Mesenchymal stem cell (in vitro differentiated cells and primary cell): Measurements from ENCODE around the gene HSPB2.

Experiments
- DNase-seq: peaks from one replicate; pipeline ENCODE4 v3.0.0-alpha.2; 2013
- H2AFZ ChIP-seq: one replicate; pipeline ENCODE4 v1.6.1; 2013; ENCODE audit warnings: low read depth, mild to moderate bottlenecking, control low read depth, inconsistent platforms, low read length, moderate library complexity
- H2AK5ac ChIP-seq: 2 replicates; pipeline ENCODE4 v1.6.1; 2013; ENCODE audit warnings: low read length, moderate library complexity, mild to moderate bottlenecking, inconsistent platforms; ENCODE audit not compliant: severe bottlenecking
- H2BK120ac ChIP-seq: one replicate; pipeline ENCODE4 v1.6.1; 2013; ENCODE audit warnings: low read depth, mild to moderate bottlenecking, inconsistent platforms, low read length, moderate library complexity
- H2BK12ac ChIP-seq, 2 experiments: one replicate each; pipeline ENCODE4 v1.6.1; 2013; ENCODE audit warnings: inconsistent platforms in 2 of 2, low read length in 2 of 2, mild to moderate bottlenecking in 2 of 2, moderate library complexity in 2 of 2, control low read depth in 1 of 2
- H2BK15ac ChIP-seq: one replicate; pipeline ENCODE4 v1.6.1; 2013; ENCODE audit warnings: mild to moderate bottlenecking, low read depth, inconsistent platforms; ENCODE audit not compliant: poor library complexity, severe bottlenecking
- H2BK5ac ChIP-seq: 2 replicates; pipeline ENCODE4 v1.6.1; 2013; ENCODE audit warnings: low read depth, mild to moderate bottlenecking, low read length, control low read depth, inconsistent platforms; ENCODE audit not compliant: poor library complexity, severe bottlenecking
- H3K14ac ChIP-seq, 2 experiments: one replicate each; pipeline ENCODE4 v1.6.1; 2013; ENCODE audit warnings: inconsistent platforms in 2 of 2, low read length in 2 of 2, control low read depth in 1 of 2, mild to moderate bottlenecking in 1 of 2, moderate library complexity in 1 of 2
- H3K18ac ChIP-seq, 2 experiments: one replicate each; pipeline ENCODE4 v1.6.1; 2013; ENCODE audit warnings: inconsistent platforms in 2 of 2, low read length in 2 of 2, control low read depth in 1 of 2, low read depth in 1 of 2, mild to moderate bottlenecking in 1 of 2
- H3K23ac ChIP-seq, 2 experiments: one replicate each; pipeline ENCODE4 v1.6.1; 2013; ENCODE audit warnings: inconsistent platforms in 2 of 2, low read length in 2 of 2, mild to moderate bottlenecking in 2 of 2, moderate library complexity in 2 of 2, control low read depth in 1 of 2
- H3K27ac ChIP-seq: 2 replicates; pipeline ENCODE4 v1.5.1; 2013; ENCODE audit warnings: mild to moderate bottlenecking, moderate library complexity, low read length, control low read depth, inconsistent platforms; ENCODE audit not compliant: poor library complexity, severe bottlenecking
- H3K27me3 ChIP-seq, 2 experiments: 2 replicates each; pipeline versions ENCODE4 v1.6.1 to v1.7.0; 2013; ENCODE audit warnings: low read length in 2 of 2, mild to moderate bottlenecking in 2 of 2, moderate library complexity in 2 of 2, control low read depth in 1 of 2, inconsistent platforms in 1 of 2; ENCODE audit not compliant: control insufficient read depth in 1 of 2, insufficient read depth in 1 of 2
- H3K36me3 ChIP-seq, 2 experiments: 2 replicates each; pipeline versions ENCODE4 v1.6.1 to v1.7.0; 2013; ENCODE audit warnings: low read length in 2 of 2, control low read depth in 1 of 2, inconsistent platforms in 1 of 2, low read depth in 1 of 2, mild to moderate bottlenecking in 1 of 2; ENCODE audit not compliant: insufficient read depth in 2 of 2, control insufficient read depth in 1 of 2
- H3K4ac ChIP-seq, 2 experiments: one replicate each; pipeline ENCODE4 v1.6.1; 2013; ENCODE audit warnings: inconsistent platforms in 2 of 2, low read length in 2 of 2, mild to moderate bottlenecking in 2 of 2, moderate library complexity in 2 of 2, control low read depth in 1 of 2, low read depth in 1 of 2
- H3K4me1 ChIP-seq: 2 replicates; pipeline ENCODE4 v1.6.1; 2013; ENCODE audit warnings: low read depth, low read length, control low read depth; ENCODE audit not compliant: control insufficient read depth, insufficient read depth
- H3K4me2 ChIP-seq: 2 replicates; pipeline ENCODE4 v1.6.1; 2013; ENCODE audit warnings: low read length, mild to moderate bottlenecking, inconsistent platforms; ENCODE audit not compliant: poor library complexity, severe bottlenecking
- H3K4me3 ChIP-seq, 2 experiments: 2 replicates each; pipeline versions ENCODE4 v1.5.1 to v1.7.0; 2013; ENCODE audit warnings: low read length in 2 of 2, mild to moderate bottlenecking in 2 of 2, control low read depth in 1 of 2, low read depth in 1 of 2; ENCODE audit not compliant: insufficient read depth in 1 of 2
- H3K79me1 ChIP-seq: replicated peaks from 2 replicates; pipeline ENCODE4 v1.6.1; 2013; ENCODE audit warnings: mild to moderate bottlenecking, control low read depth, low read length, inconsistent platforms; ENCODE audit not compliant: poor library complexity, severe bottlenecking
- H3K9ac ChIP-seq: 2 replicates; pipeline ENCODE4 v1.7.0; 2013; ENCODE audit warnings: mild to moderate bottlenecking, low read length, moderate library complexity
- H3K9me3 ChIP-seq: 2 replicates; pipeline ENCODE4 v1.7.0; 2013; ENCODE audit warnings: mild to moderate bottlenecking, low read length; ENCODE audit not compliant: control insufficient read depth
- H4K8ac ChIP-seq: one replicate; pipeline ENCODE4 v1.6.1; 2013; ENCODE audit warnings: inconsistent platforms, mild to moderate bottlenecking, low read length, moderate library complexity
- H4K91ac ChIP-seq: one replicate; pipeline ENCODE4 v1.6.1; 2013; ENCODE audit warnings: mild to moderate bottlenecking, low read length, inconsistent platforms
- WGBS: methylation state at CpG from one replicate; pipeline ENCODE4 v1.1.7; 2013; ENCODE audit warnings: mixed read lengths; 5-methylcytosine and 5-hydroxymethylcytosine counted together

The HSPB2 gene

DNA sequence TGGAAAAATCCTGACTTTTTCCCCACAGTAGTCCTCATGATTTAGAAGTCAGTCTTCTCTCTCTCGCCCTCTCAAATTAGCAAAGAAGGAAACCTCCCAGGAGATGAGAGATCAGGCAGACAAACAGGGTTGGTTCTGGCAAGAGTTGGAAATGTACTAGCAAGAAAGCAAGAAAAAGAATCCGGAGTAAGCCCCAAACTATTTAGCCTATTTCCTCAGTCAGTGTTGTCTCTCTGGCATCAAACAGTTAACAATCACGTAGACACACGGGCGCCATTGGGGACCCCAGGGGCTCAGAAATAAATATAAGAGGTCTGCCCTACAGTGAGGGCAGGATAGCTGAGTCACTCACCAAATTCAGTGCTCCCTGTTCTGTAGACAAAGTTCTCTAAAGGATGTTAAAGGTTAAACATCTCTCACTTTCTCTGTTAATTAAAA is 10.8 kb downstream of the HSPB2 start:
- no peak overlapping the region for H2BK15ac ChIP-seq
- no peak overlapping the region for H2BK120ac ChIP-seq
- H2BK12ac ChIP-seq = peak overlapping the region in 1 of 2 experiments; percentile 31
- peak overlapping the region; percentile 93 for H3K9ac ChIP-seq
- no peak overlapping the region for H4K91ac ChIP-seq
- peak overlapping the region in 1 of 2 experiments; percentile 64 for H3K4me3 ChIP-seq
- H3K27ac ChIP-seq = peak overlapping the region; percentile 33
- H3K27me3 ChIP-seq = no peaks in the 10 kb centered on the region
- no peak overlapping the region for H2AFZ ChIP-seq
- no peak overlapping the region for H2AK5ac ChIP-seq
- peaks cover 16% of the 10 kb centered on the region for H3K4me1 ChIP-seq
- 14% methylated on average over 4 of the region's 5 CpGs for WGBS
- no peaks in the 10 kb centered on the region for H3K36me3 ChIP-seq
- H3K14ac ChIP-seq = no peak overlapping the region
- no peaks in the 10 kb centered on the region for H3K79me1 ChIP-seq
- H3K4ac ChIP-seq = peak overlapping the region in 1 of 2 experiments; percentile 11
- DNase-seq = peak; percentile 66
- no peak overlapping the region for H4K8ac ChIP-seq
- peak overlapping the region; percentile 1 for H3K4me2 ChIP-seq
- H2BK5ac ChIP-seq = no peak overlapping the region
- H3K9me3 ChIP-seq = no peaks in the 10 kb centered on the region
- H3K23ac ChIP-seq = no peak overlapping the region
- peak overlapping the region in 1 of 2 experiments; percentile 17 for H3K18ac ChIP-seq

DNA sequence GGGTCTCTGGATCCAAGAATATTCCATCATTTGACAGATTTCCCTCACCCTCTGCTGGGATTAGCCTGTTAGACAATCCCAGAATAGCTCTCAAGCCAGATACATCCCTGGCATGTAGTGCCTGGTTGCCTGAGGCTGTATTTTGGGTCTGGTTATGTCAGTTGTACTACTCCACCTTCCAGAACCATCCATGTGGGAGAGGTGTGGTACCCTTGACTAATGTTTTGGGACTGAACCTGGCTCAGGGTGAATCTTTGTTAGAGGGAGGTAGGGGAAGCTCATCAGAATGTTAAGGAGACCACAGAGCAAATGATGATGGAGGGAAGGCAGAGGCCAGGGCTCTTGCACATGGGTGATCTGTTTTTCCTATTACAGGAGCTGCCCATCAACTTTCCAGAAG is 11.4 kb downstream of the HSPB2 start:
- H4K91ac ChIP-seq = peak overlapping the region; percentile 19
- H2BK15ac ChIP-seq = no peak overlapping the region
- H3K4me2 ChIP-seq = no peak overlapping the region
- peaks cover 13% of the 10 kb centered on the region for H3K4me1 ChIP-seq
- peak overlapping the region; percentile 23 for H3K27ac ChIP-seq
- peak overlapping the region; percentile 2 for H2BK120ac ChIP-seq
- peak overlapping the region; percentile 86 for H2AK5ac ChIP-seq
- no peaks in the 10 kb centered on the region for H3K9me3 ChIP-seq
- no peak overlapping the region for H2BK5ac ChIP-seq
- H3K36me3 ChIP-seq = no peaks in the 10 kb centered on the region
- no peaks in the 10 kb centered on the region for H3K79me1 ChIP-seq
- H2BK12ac ChIP-seq = peak overlapping the region in 1 of 2 experiments; percentile 86
- H3K4ac ChIP-seq = peak overlapping the region; percentile 9 to 77
- no peak overlapping the region for H3K14ac ChIP-seq
- peak overlapping the region; percentile 61 for H2AFZ ChIP-seq
- DNase-seq = peak; percentile 38
- peak overlapping the region; percentile 65 for H4K8ac ChIP-seq
- H3K9ac ChIP-seq = peak overlapping the region; percentile 93
- H3K18ac ChIP-seq = peak overlapping the region; percentile 8 to 89
- no peaks in the 10 kb centered on the region for H3K27me3 ChIP-seq
- H3K4me3 ChIP-seq = peak overlapping the region in 1 of 2 experiments; percentile 64
- H3K23ac ChIP-seq = no peak overlapping the region

DNA sequence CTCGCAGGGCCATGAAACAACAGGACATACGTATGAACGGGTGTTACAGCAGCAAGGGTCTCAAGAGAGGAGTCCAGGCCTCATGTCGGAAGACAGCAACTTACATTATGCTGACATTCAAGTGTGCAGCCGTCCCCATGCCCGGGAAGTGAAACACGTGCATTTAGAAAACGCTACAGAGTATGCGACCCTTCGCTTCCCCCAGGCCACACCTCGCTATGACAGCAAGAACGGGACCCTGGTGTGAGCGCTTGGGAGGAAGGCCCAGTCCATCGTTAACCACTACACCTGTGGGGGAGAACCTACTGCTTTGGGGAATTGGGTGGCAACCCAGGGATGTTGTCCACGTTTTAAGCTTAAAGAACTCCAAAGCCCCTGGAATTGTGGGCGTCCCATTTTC is 13.4 kb downstream of the HSPB2 start:
- Histone ChIP-seq H3K18ac (no peak overlapping the region), H3K36me3 (no peaks in the 10 kb centered on the region), H2AFZ (no peak overlapping the region), H3K9ac (no peak overlapping the region), H3K4me2 (no peak overlapping the region), H3K4me1 (peaks cover 13% of the 10 kb centered on the region), H4K8ac (peak overlapping the region; percentile 41), H3K27me3 (no peaks in the 10 kb centered on the region), H2AK5ac (peak overlapping the region; percentile 40), H3K4ac (peak overlapping the region in 1 of 2 experiments; percentile 60), H3K9me3 (no peaks in the 10 kb centered on the region), H2BK12ac (peak overlapping the region in 1 of 2 experiments; percentile 27), H3K23ac (no peak overlapping the region), H2BK120ac (no peak overlapping the region), H3K4me3 (no peak overlapping the region), H2BK5ac (no peak overlapping the region), H3K27ac (no peak overlapping the region), H3K14ac (no peak overlapping the region), H3K79me1 (no peaks in the 10 kb centered on the region), H4K91ac (peak overlapping the region; percentile 16), H2BK15ac (no peak overlapping the region)
- 97% methylated on average over 16 of the region's 16 CpGs for WGBS
- DNase-seq = no peak

DNA sequence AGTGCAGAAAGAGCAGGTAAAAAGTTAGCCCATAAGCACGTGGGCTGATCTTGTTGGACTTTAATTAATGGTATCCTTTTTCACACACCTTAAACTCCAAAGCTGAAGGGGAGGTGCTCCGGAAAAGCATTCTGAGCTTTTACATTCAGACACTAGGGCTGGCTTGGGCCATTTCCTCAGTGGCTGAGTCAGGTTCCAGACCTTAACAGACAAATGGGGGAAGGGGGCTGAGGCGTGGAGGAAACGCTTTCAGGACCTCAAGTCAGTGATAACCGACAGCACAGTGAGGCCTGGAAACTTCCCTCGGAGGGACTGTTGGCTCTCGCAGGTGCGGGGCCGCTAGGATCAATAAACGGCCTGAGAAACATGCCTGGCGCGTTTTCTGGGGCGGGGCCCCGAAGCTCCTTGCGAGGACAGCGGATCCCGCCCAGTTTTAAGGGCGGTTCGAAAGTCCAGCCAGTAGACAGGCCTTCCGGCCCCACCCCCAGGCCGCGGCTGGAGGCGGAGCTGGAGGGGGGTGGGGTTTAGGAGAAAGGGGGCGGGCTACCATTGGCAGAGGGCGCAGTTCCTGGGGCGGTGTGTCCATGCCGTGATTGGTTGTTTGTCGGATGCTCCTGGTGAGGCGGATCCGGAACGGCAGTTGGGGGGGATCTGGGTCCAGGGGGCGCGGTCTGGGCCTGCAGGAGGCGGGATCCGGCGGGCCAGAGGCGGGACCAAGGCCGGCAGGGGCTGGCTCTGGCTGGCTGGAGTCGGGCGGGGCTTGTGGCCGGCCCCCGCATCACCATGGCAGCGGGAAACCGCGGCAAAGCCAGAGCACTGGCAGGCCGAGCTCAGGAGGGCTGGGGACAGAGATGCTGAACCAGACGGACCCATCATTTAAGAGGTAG is 14.2 kb downstream of the HSPB2 start:
- Histone ChIP-seq H3K14ac (peak overlapping the region in 1 of 2 experiments; percentile 55), H2BK120ac (no peak overlapping the region), H3K27me3 (no peaks in the 10 kb centered on the region), H3K4ac (peak overlapping the region; percentile 24 to 95), H3K27ac (peak overlapping the region; percentile 86), H2BK15ac (no peak overlapping the region), H2AFZ (peak overlapping the region; percentile 93), H4K91ac (peak overlapping the region; percentile 27), H3K18ac (peak overlapping the region; percentile 90 to 93), H3K9ac (peak overlapping the region; percentile 90), H2AK5ac (peak overlapping the region; percentile 40), H3K4me2 (peak overlapping the region; percentile 95), H3K4me3 (peak overlapping the region; percentile 50 to 84), H3K23ac (no peak overlapping the region), H2BK5ac (peak overlapping the region; percentile 19), H3K4me1 (peaks cover 13% of the 10 kb centered on the region), H3K9me3 (no peaks in the 10 kb centered on the region), H3K79me1 (no peaks in the 10 kb centered on the region), H3K36me3 (no peaks in the 10 kb centered on the region), H4K8ac (peak overlapping the region; percentile 62), H2BK12ac (peak overlapping the region in 1 of 2 experiments; percentile 71)
- 2% methylated on average over 46 of the region's 47 CpGs for WGBS
- peak; percentile 97 for DNase-seq
